Effector CD8-positive, alpha-beta T cell (primary cell): Measurements from ENCODE around the gene NRP1.

Source experiments
- DNase-seq: peaks from one replicate; lab custom pipeline; 2025; lab: John Stamatoyannopoulos, UW

Gene NRP1

GRCh38 chr10:33349268-33349667 is 14.8 kb upstream of the NRP1 start:
- DNase-seq, result no peak

- DNase-seq, result no peak
Observed at GRCh38 chr10:33347211-33347610, 12.7 kb upstream of the NRP1 start.

GRCh38 chr10:33345236-33345635 is 10.8 kb upstream of the NRP1 start:
- no peak for DNase-seq

- no peak for DNase-seq
Observed at GRCh38 chr10:33344676-33345075, 10.2 kb upstream of the NRP1 start.

GRCh38 chr10:33341637-33342036 is 7.2 kb upstream of the NRP1 start:
- DNase-seq, result no peak

GRCh38 chr10:33337326-33337957 is 3.0 kb upstream of the NRP1 start:
- no peak for DNase-seq

GRCh38 chr10:33336582-33337325 is 2.3 kb upstream of the NRP1 start:
- no peak for DNase-seq

GRCh38 chr10:33335801-33336581 is 1.5 kb upstream of the NRP1 start:
- no peak for DNase-seq

GRCh38 chr10:33335551-33335800 is 1.0 kb upstream of the NRP1 start:
- DNase-seq, result no peak

- DNase-seq, result no peak
Observed at GRCh38 chr10:33334805-33335550, 511 bp upstream of the NRP1 start.

- no peak for DNase-seq
Observed at GRCh38 chr10:33333260-33334101, 986 bp downstream of the NRP1 start.

- DNase-seq, result no peak
Observed at GRCh38 chr10:33332183-33333065, 2.0 kb downstream of the NRP1 start.

GRCh38 chr10:33331379-33331694 is 3.1 kb downstream of the NRP1 start:
- DNase-seq, result no peak

- DNase-seq, result peak; percentile 52
Observed at GRCh38 chr10:33330543-33331378, 3.7 kb downstream of the NRP1 start.

- DNase-seq, result no peak
Observed at GRCh38 chr10:33329178-33329577, 5.3 kb downstream of the NRP1 start.

- no peak for DNase-seq
Observed at GRCh38 chr10:33328253-33328652, 6.2 kb downstream of the NRP1 start.

GRCh38 chr10:33327751-33328150 is 6.7 kb downstream of the NRP1 start:
- no peak for DNase-seq

GRCh38 chr10:33326933-33327332 is 7.5 kb downstream of the NRP1 start:
- no peak for DNase-seq

GRCh38 chr10:33325929-33326328 is 8.5 kb downstream of the NRP1 start:
- DNase-seq, result no peak

- no peak for DNase-seq
Observed at GRCh38 chr10:33323721-33324120, 10.7 kb downstream of the NRP1 start.
